CD4-positive, alpha-beta T cell (primary cell): ENCODE data around the gene GPR157. TPM values are rescaled to one million over a fixed set of nuclear protein-coding genes. Genes with fewer than 3 reads are reported as not detected.
A peak's percentile ranks its signal among the peaks of the same experiment; 100 is the strongest.
"Not testable (repeated sequence)": the region's sequence is repeated elsewhere in the genome, so short reads cannot be mapped to it uniquely, and the experiment has no call there.

Experiments used
- ATAC-seq: fragments of 200-7000 bp; cut with Tn5 transposase; one replicate; pipeline ENCODE4 v1.10.0; 2022; ENCODE audit warnings: mild to moderate bottlenecking; ENCODE audit not compliant: poor library complexity
- CTCF ChIA-PET: fragments of 350-600 bp; sonication (Branson Sonifier 250); formaldehyde crosslinking; loops from one replicate; lab custom pipeline; 2021; ENCODE audit warnings: antibody characterized with exemption, inconsistent platforms; lab: Charles Lee
- POLR2A ChIA-PET: fragments of 350-600 bp; sonication (Branson Sonifier 250); formaldehyde crosslinking; loops from one replicate; lab custom pipeline; 2021; ENCODE audit warnings: antibody characterized with exemption, inconsistent platforms; lab: Charles Lee
- DNase-seq, 14 experiments: peaks; one replicate each; pipeline ENCODE4 v3.0.0-alpha.2; 2013 to 2020; ENCODE audit warnings: mixed read lengths in 2 of 14
- H3K27ac ChIP-seq, 2 donors: one replicate each; pipeline versions ENCODE4 v1.5.1 to v1.7.0; 2013; ENCODE audit warnings: low read length in 2 of 2, low read depth in 1 of 2, mild to moderate bottlenecking in 1 of 2
- H3K27me3 ChIP-seq, 2 experiments: 1 replicate in 1 of 2; 2 replicates in 1 of 2; pipeline versions ENCODE4 v1.6.1 to v1.7.0; 2013; ENCODE audit warnings: low read length in 2 of 2, control low read depth in 1 of 2, mild to moderate bottlenecking in 1 of 2, moderate library complexity in 1 of 2; ENCODE audit not compliant: insufficient read depth in 2 of 2, control insufficient read depth in 1 of 2
- H3K36me3 ChIP-seq: one replicate; pipeline ENCODE4 v1.6.1; 2013; ENCODE audit warnings: low read length, control low read depth; ENCODE audit not compliant: insufficient read depth
- H3K4me1 ChIP-seq: one replicate; pipeline ENCODE4 v1.6.1; 2013; ENCODE audit warnings: low read length, control low read depth; ENCODE audit not compliant: insufficient read depth
- H3K4me3 ChIP-seq: one replicate; pipeline ENCODE4 v1.5.1; 2013; ENCODE audit warnings: mild to moderate bottlenecking, low read length, moderate library complexity
- H3K9me3 ChIP-seq, 2 experiments: 1 replicate in 1 of 2; 2 replicates in 1 of 2; pipeline versions ENCODE4 v1.6.1 to v1.7.0; 2013; ENCODE audit warnings: low read length in 2 of 2, mild to moderate bottlenecking in 2 of 2, control low read depth in 1 of 2, moderate library complexity in 1 of 2; ENCODE audit not compliant: control insufficient read depth in 1 of 2, insufficient read depth in 1 of 2
- H3K27ac Mint-ChIP-seq: one replicate; pipeline ENCODE4 v1.8.0; 2020; ENCODE audit warnings: mixed read lengths
- H3K27me3 Mint-ChIP-seq: one replicate; pipeline ENCODE4 v1.8.0; 2021; ENCODE audit warnings: mixed read lengths
- H3K36me3 Mint-ChIP-seq: one replicate; pipeline ENCODE4 v1.8.0; 2021; ENCODE audit warnings: low read depth, mixed read lengths
- H3K4me1 Mint-ChIP-seq: one replicate; pipeline ENCODE4 v1.8.0; 2021; ENCODE audit warnings: low read depth, mixed read lengths
- H3K4me3 Mint-ChIP-seq: one replicate; pipeline ENCODE4 v1.8.0; 2020; ENCODE audit warnings: mild to moderate bottlenecking, mixed read lengths
- H3K9me3 Mint-ChIP-seq: one replicate; pipeline ENCODE4 v1.8.0; 2020; ENCODE audit warnings: mixed read lengths
- CTCF ChIP-seq: fragments of 200-600 bp; IDR thresholded peaks from one replicate; pipeline ENCODE4 v1.8.0; 2022; ENCODE audit warnings: antibody characterized with exemption, mild to moderate bottlenecking
- intact Hi-C, 2 experiments: fragments of 100-400 bp; cut with DNase I in 1 of 2; cut with micrococcal nuclease in 1 of 2; formaldehyde crosslinking; loops; one replicate each; pipeline versions ENCODE4 v1.15.1 to v1.9.0; 2023 to 2025; cut with DNase I, micrococcal nuclease
- total RNA-seq, 174 experiments: library from RNA in 2 of 174; stranded (reverse) in 2 of 174; gene quantifications; one replicate each; pipeline ENCODE4 v1.2.3 and lab custom pipeline; 2021 to 2026

The GPR157 gene
- total RNA-seq, 2 experiments from 2014 or later, result 2.1 to 5.1 TPM

- Histone ChIP-seq H3K27ac (no peak overlapping the region), H3K9me3 (no peaks in the 10 kb centered on the region), H3K4me3 (no peak overlapping the region), H3K4me1 (peaks cover 38% of the 10 kb centered on the region), H3K27me3 (no peaks in the 10 kb centered on the region), H3K36me3 (no peaks in the 10 kb centered on the region)
- DNase-seq (no peak), ATAC-seq (no peak)
- ChIA-PET POLR2A (no interaction called here), CTCF (interaction anchor here (0.6 to 1.5 kb wide), 3 partner anchors 15 to 756 kb away, joined by 3 to 9 read pairs (median 3); no protein-coding TSS in a partner anchor)
- peak overlapping the region; percentile 38 for H3K4me3 Mint-ChIP-seq
- no peak overlapping the region for H3K27ac Mint-ChIP-seq
- no peak for TF ChIP-seq CTCF
- intact Hi-C loops, result loop anchor here in 1 of 2 experiments (5.0 to 10.0 kb wide), 4 partner anchors 167 to 907 kb away; partner anchors contain the start of genes CTNNBIP1, SPSB1 and UBE4B
- H3K4me1 Mint-ChIP-seq, result peaks cover 55% of the 10 kb centered on the region
- H3K9me3 Mint-ChIP-seq, result no peaks in the 10 kb centered on the region
- no peaks in the 10 kb centered on the region for H3K36me3 Mint-ChIP-seq
- H3K27me3 Mint-ChIP-seq, result no peaks in the 10 kb centered on the region
Measured at GRCh38 chr1:9125325-9125724, 3.6 kb downstream of the GPR157 start.

GRCh38 chr1:9124389-9124788, 4.5 kb downstream of the GPR157 start:
- peaks cover 46% of the 10 kb centered on the region for H3K4me1 Mint-ChIP-seq
- H3K27me3 ChIP-seq, ATAC-seq, POLR2A ChIA-PET, H3K27me3 Mint-ChIP-seq, H3K27ac ChIP-seq, H3K27ac Mint-ChIP-seq, H3K9me3 ChIP-seq, H3K9me3 Mint-ChIP-seq, H3K4me3 Mint-ChIP-seq, H3K36me3 Mint-ChIP-seq, H3K4me3 ChIP-seq, H3K36me3 ChIP-seq, DNase-seq: not testable (repeated sequence)
- CTCF ChIA-PET, result interaction anchor here (1.1 kb wide), 1 partner anchor 14 kb away, joined by 4 read pairs; no protein-coding TSS in a partner anchor
- intact Hi-C loops, result loop anchor here in 1 of 2 experiments (10.0 kb wide), 1 partner anchor 790 kb away; the partner anchor contains the start of gene CTNNBIP1
- H3K4me1 ChIP-seq, result peaks cover 34% of the 10 kb centered on the region

- H3K36me3 ChIP-seq, H3K9me3 ChIP-seq, H3K36me3 Mint-ChIP-seq, H3K27ac Mint-ChIP-seq, H3K27me3 Mint-ChIP-seq, POLR2A ChIA-PET, H3K4me3 ChIP-seq, DNase-seq, H3K4me3 Mint-ChIP-seq, H3K27ac ChIP-seq, H3K9me3 Mint-ChIP-seq, ATAC-seq, H3K27me3 ChIP-seq: not testable (repeated sequence)
- peaks cover 32% of the 10 kb centered on the region for H3K4me1 ChIP-seq
- H3K4me1 Mint-ChIP-seq, result peaks cover 45% of the 10 kb centered on the region
- intact Hi-C loops, result loop anchor here in 1 of 2 experiments (10.0 kb wide), 1 partner anchor 791 kb away; the partner anchor contains the start of gene CTNNBIP1
- CTCF ChIA-PET, result interaction anchor here (1.1 kb wide), 1 partner anchor 13 kb away, joined by 4 read pairs; no protein-coding TSS in a partner anchor
Measured at GRCh38 chr1:9123665-9124064, 5.2 kb downstream of the GPR157 start.

- Histone ChIP-seq H3K4me3 (no peak overlapping the region), H3K4me1 (peaks cover 16% of the 10 kb centered on the region), H3K9me3 (no peaks in the 10 kb centered on the region), H3K36me3 (no peaks in the 10 kb centered on the region), H3K27me3 (no peaks in the 10 kb centered on the region), H3K27ac (no peak overlapping the region)
- ATAC-seq (peak; percentile 95), DNase-seq (peak in 13 of 14 experiments; percentile 11 to 79 (median 39))
- ChIA-PET CTCF (interaction anchor here (0.5 to 1.2 kb wide), 3 partner anchors 8 to 316 kb away, joined by 3 read pairs; no protein-coding TSS in a partner anchor), POLR2A (interaction anchor here (1.6 to 1.8 kb wide), 2 partner anchors 7 to 39 kb away, joined by 4 to 7 read pairs; partner anchors contain the start of gene GPR157)
- H3K27ac Mint-ChIP-seq, result peak overlapping the region; percentile 47
- no peaks in the 10 kb centered on the region for H3K9me3 Mint-ChIP-seq
- no peaks in the 10 kb centered on the region for H3K27me3 Mint-ChIP-seq
- H3K4me3 Mint-ChIP-seq, result peak overlapping the region; percentile 59
- TF ChIP-seq CTCF, result no peak
- intact Hi-C loops, result loop anchor here in 1 of 2 experiments (10.0 kb wide), 1 partner anchor 793 kb away; the partner anchor contains the start of gene CTNNBIP1
- peaks cover 4% of the 10 kb centered on the region for H3K36me3 Mint-ChIP-seq
- peaks cover 36% of the 10 kb centered on the region for H3K4me1 Mint-ChIP-seq
Measured at GRCh38 chr1:9121496-9122409, 7.1 kb downstream of the GPR157 start.
